ENCODE results near the gene PPP1R3A.
"Not testable (repeated sequence)": the region's sequence is repeated elsewhere in the genome, so short reads cannot be mapped to it uniquely, and the experiment has no call there.

The PPP1R3A gene

DNA sequence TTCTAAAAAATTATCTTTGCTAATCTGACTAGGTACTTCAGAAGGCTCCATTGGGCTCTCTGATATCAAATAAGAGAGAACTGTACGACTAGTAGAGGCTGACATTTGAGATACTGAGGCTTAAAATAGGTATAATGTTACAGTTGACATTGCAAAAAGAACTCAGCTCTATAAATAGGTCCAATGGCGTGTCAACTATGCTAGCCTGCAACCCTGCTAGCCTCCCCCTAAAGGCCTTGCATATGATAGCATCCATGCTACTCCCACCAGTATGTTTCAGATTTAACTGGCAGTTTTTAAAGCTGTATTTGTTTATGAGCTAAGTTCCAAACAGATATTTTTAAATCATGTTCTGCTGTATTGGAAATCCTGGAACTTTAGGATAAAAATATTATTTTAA is at the start of gene PPP1R3A:
Gene PPP1R3A (minus strand): TSS at position 64 of the 400 bp plus-strand sequence. CDS start 13 bp downstream, at position 51.
- Histone ChIP-seq H3K9me3 (ENCODE audit: low read length) (no peaks in the 10 kb centered on the region), H2AFZ (ENCODE audit: low read depth, low read length) (no peak within 1 kb of the TSS), H3K4me3 (ENCODE audit: low read length) (no peak within 1 kb of the TSS), H3K27me3 (ENCODE audit: insufficient read depth, low read length) (no peaks in the 10 kb centered on the region), H3K36me3 (ENCODE audit: insufficient read depth, low read length) (no peaks in the 10 kb centered on the region), H3K4me1 (ENCODE audit: insufficient read depth, low read length) (no peaks in the 10 kb centered on the region)

GRCh38 chr7:113963356-113963755 is 44.5 kb upstream of the PPP1R3A start:
- H2AFZ ChIP-seq (ENCODE audit: low read depth, low read length) = no peak overlapping the region
- no peaks in the 10 kb centered on the region for H3K4me1 ChIP-seq (ENCODE audit: insufficient read depth, low read length)
- H3K4me3 ChIP-seq (ENCODE audit: low read length) = no peak overlapping the region
- peaks cover 2% of the 10 kb centered on the region for H3K9me3 ChIP-seq (ENCODE audit: low read length)
- no peaks in the 10 kb centered on the region for H3K36me3 ChIP-seq (ENCODE audit: insufficient read depth, low read length)
- no peaks in the 10 kb centered on the region for H3K27me3 ChIP-seq (ENCODE audit: insufficient read depth, low read length)

DNA sequence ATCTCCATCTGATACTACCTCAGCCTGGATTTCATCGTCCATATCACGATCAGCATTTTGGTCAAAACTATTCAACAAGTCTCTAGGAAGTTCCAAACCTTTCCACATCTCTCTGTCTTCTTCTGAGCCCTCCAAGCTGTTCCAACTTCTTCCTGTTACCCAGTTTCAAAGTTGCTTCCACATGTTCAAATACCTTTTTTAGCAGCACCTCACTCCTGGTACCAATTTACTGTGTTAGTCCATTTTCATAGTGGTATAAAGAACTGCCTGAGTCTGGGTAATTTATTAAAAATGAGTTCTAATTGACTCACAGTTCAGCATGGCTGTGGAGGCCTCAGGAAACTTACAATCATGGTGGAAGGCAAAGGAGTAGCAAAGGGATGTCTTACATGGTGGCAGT is 41.1 kb upstream of the PPP1R3A start:
- Histone ChIP-seq H3K36me3 (ENCODE audit: insufficient read depth, low read length) (no peaks in the 10 kb centered on the region), H3K27me3 (ENCODE audit: insufficient read depth, low read length) (no peaks in the 10 kb centered on the region), H3K4me3 (ENCODE audit: low read length) (no peak overlapping the region), H3K4me1 (ENCODE audit: insufficient read depth, low read length) (no peaks in the 10 kb centered on the region), H2AFZ (ENCODE audit: low read depth, low read length) (no peak overlapping the region), H3K9me3 (ENCODE audit: low read length) (peaks cover 2% of the 10 kb centered on the region)

GRCh38 chr7:113955157-113955556 is 36.3 kb upstream of the PPP1R3A start:
- Histone ChIP-seq H3K4me3 (ENCODE audit: low read length) (no peak overlapping the region), H3K27me3 (ENCODE audit: insufficient read depth, low read length) (no peaks in the 10 kb centered on the region), H3K9me3 (ENCODE audit: low read length) (peaks cover 2% of the 10 kb centered on the region), H3K36me3 (ENCODE audit: insufficient read depth, low read length) (no peaks in the 10 kb centered on the region), H3K4me1 (ENCODE audit: insufficient read depth, low read length) (no peaks in the 10 kb centered on the region), H2AFZ (ENCODE audit: low read depth, low read length) (no peak overlapping the region)

DNA sequence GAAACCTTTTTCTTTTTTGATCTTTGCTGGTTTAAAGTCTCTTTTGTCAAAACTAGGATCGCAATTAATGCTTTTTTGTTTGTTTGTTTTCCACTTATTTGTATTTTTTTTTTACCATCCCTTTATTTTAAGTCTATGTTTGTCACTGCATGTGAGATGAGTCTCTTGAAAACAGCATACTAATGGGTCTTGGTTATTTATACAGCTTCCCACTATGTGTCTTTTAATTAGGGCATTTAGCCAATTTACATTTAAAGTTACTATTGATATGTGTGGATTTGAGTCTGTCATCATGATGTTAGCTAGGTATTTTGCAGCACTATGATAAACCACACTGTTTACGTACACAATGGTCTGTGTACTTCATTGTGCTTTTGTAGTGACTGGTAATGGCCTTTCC is 34.7 kb upstream of the PPP1R3A start:
- H3K4me3 ChIP-seq (ENCODE audit: low read length) = no peak overlapping the region
- no peaks in the 10 kb centered on the region for H3K9me3 ChIP-seq (ENCODE audit: low read length)
- no peaks in the 10 kb centered on the region for H3K4me1 ChIP-seq (ENCODE audit: insufficient read depth, low read length)
- H3K36me3 ChIP-seq (ENCODE audit: insufficient read depth, low read length) = no peaks in the 10 kb centered on the region
- H3K27me3 ChIP-seq (ENCODE audit: insufficient read depth, low read length) = no peaks in the 10 kb centered on the region
- no peak overlapping the region for H2AFZ ChIP-seq (ENCODE audit: low read depth, low read length)

DNA sequence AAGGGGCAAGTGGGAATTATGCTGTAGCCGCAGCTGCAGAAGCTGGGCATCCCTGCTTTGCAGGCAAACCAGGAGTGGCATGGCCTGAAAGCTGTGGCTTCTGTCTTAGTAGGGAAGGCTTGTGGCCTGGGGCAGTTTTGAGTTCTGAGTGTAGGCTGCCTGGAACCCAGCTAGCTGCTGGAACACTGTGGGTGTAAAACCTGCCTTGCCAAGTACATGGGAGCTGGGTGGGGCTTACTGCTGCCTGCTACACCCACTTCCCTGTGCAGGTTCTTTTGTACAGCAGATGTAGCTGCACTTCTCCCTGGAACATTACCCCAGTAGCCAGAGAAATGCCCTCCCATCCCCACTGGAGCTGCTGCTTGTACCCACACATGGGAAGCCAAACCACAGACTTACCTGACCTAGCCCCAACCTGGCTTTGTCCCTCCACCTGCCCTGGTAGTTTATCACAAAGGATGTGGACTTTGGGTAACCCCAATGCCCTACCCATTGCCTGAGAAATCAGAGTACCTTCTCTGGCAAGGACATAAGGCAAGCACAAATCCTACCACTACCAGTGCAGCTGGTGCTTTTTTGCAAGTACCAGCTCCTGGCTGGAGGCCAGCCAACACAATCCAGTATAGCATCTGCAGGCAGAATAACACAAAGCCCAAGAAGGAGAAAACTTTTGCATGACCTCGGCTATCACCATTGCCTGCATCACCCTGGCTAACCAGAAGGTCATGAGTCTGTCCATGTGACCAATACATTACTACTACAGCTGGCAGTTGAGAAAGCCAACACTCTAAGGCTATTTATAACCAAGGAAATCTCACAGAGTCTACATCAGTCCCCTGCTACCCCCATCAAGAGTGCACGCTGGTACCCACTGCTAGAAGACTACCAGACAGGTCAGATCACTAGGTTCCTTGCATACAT is 26.5 kb upstream of the PPP1R3A start:
- no peaks in the 10 kb centered on the region for H3K9me3 ChIP-seq (ENCODE audit: low read length)
- no peaks in the 10 kb centered on the region for H3K36me3 ChIP-seq (ENCODE audit: insufficient read depth, low read length)
- H3K4me1 ChIP-seq (ENCODE audit: insufficient read depth, low read length) = no peaks in the 10 kb centered on the region

GRCh38 chr7:113936982-113937381 is 18.2 kb upstream of the PPP1R3A start:
- Histone ChIP-seq H3K4me1 (ENCODE audit: insufficient read depth, low read length) (no peaks in the 10 kb centered on the region), H3K36me3 (ENCODE audit: insufficient read depth, low read length) (no peaks in the 10 kb centered on the region), H3K27me3 (ENCODE audit: insufficient read depth, low read length) (no peaks in the 10 kb centered on the region), H3K4me3 (ENCODE audit: low read length) (no peak overlapping the region), H3K9me3 (ENCODE audit: low read length) (no peaks in the 10 kb centered on the region), H2AFZ (ENCODE audit: low read depth, low read length) (no peak overlapping the region)

More for the DNA sequence above, 26.5 kb upstream of the PPP1R3A start:
- Histone ChIP-seq H3K27me3 (ENCODE audit: insufficient read depth, low read length) (no peaks in the 10 kb centered on the region), H2AFZ (ENCODE audit: low read depth, low read length) (no peak overlapping the region), H3K4me3 (ENCODE audit: low read length) (no peak overlapping the region)

DNA sequence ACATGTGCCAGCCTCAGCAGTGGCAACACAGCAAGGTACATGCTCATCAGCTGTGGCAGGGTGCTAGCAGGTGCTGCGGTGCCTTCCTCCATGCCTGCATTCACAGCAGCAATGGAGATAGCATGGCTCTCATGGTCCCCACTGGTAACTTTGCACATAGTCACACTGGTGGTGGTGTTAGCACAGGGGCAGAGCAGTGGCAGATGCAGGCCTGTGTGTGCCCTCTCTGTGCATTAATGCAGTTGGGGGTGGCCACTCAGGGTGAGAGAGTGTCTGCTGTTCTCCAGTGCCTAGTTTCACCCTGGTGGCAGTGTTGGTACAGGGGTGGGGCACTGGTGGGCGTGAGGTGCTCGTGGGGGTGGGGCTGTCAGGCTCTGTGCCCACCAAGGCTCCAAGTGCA is 17.7 kb upstream of the PPP1R3A start:
- Histone ChIP-seq H3K36me3 (ENCODE audit: insufficient read depth, low read length) (no peaks in the 10 kb centered on the region), H3K4me3 (ENCODE audit: low read length) (no peak overlapping the region), H3K27me3 (ENCODE audit: insufficient read depth, low read length) (no peaks in the 10 kb centered on the region), H3K9me3 (ENCODE audit: low read length) (no peaks in the 10 kb centered on the region), H2AFZ (ENCODE audit: low read depth, low read length) (no peak overlapping the region), H3K4me1 (ENCODE audit: insufficient read depth, low read length) (no peaks in the 10 kb centered on the region)

DNA sequence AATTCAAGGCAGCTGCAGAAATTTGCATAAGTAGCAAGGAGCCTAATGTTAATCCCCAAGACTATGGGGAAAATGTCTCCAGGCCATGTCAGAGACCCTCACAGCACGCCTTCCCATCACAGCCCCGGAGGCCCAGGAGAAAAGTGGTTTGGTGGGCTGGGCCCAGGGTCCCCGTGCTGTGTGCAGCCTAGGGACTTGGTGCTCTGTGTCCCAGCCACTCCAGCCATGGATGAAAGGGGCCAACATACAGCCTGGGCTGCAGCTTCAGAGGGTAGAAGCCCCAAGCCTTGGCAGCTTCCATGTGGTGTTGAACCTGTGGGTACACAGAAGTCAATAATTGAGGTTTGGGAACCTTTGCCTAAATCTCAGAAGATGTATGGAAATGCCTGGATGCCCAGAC is 10.6 kb upstream of the PPP1R3A start:
- not testable (repeated sequence) for H3K4me1 ChIP-seq (ENCODE audit: insufficient read depth, low read length); H3K27me3 ChIP-seq (ENCODE audit: insufficient read depth, low read length); H3K4me3 ChIP-seq (ENCODE audit: low read length); H3K36me3 ChIP-seq (ENCODE audit: insufficient read depth, low read length); H3K9me3 ChIP-seq (ENCODE audit: low read length); H2AFZ ChIP-seq (ENCODE audit: low read depth, low read length)

DNA sequence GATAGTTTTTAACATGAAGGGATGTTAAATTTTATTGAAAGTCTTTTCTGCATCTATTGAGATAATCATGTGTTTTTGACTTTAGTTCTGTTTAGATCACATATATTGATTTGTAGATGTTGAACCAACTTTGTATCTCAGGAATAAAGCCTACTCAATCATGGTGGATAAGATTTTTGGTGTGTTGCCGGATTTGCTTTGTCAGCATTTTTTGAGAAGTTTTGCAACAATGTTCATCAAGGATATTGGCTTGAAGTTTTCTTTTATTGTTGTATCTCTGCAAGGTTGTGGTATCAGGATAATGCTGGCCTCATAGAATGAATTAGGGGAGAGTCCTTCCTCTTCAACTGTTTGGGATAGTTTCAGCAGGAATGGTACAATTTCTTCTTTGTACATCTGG is 9.3 kb upstream of the PPP1R3A start:
- H3K27me3 ChIP-seq (ENCODE audit: insufficient read depth, low read length) = no peaks in the 10 kb centered on the region
- no peaks in the 10 kb centered on the region for H3K36me3 ChIP-seq (ENCODE audit: insufficient read depth, low read length)
- no peak overlapping the region for H2AFZ ChIP-seq (ENCODE audit: low read depth, low read length)
- H3K9me3 ChIP-seq (ENCODE audit: low read length) = no peaks in the 10 kb centered on the region
- H3K4me1 ChIP-seq (ENCODE audit: insufficient read depth, low read length) = no peaks in the 10 kb centered on the region
- H3K4me3 ChIP-seq (ENCODE audit: low read length) = no peak overlapping the region

- H3K9me3 ChIP-seq (ENCODE audit: low read length) = no peaks in the 10 kb centered on the region
- no peaks in the 10 kb centered on the region for H3K27me3 ChIP-seq (ENCODE audit: insufficient read depth, low read length)
- H3K4me3 ChIP-seq (ENCODE audit: low read length) = no peak overlapping the region
- no peaks in the 10 kb centered on the region for H3K36me3 ChIP-seq (ENCODE audit: insufficient read depth, low read length)
- no peak overlapping the region for H2AFZ ChIP-seq (ENCODE audit: low read depth, low read length)
- no peaks in the 10 kb centered on the region for H3K4me1 ChIP-seq (ENCODE audit: insufficient read depth, low read length)
These were observed 3.2 kb upstream of the PPP1R3A start for GRCh38 chr7:113922049-113922448.

GRCh38 chr7:113921363-113921762 is 2.6 kb upstream of the PPP1R3A start:
- no peak overlapping the region for H3K4me3 ChIP-seq (ENCODE audit: low read length)
- H3K36me3 ChIP-seq (ENCODE audit: insufficient read depth, low read length) = no peaks in the 10 kb centered on the region
- no peak overlapping the region for H2AFZ ChIP-seq (ENCODE audit: low read depth, low read length)
- no peaks in the 10 kb centered on the region for H3K27me3 ChIP-seq (ENCODE audit: insufficient read depth, low read length)
- H3K9me3 ChIP-seq (ENCODE audit: low read length) = no peaks in the 10 kb centered on the region
- H3K4me1 ChIP-seq (ENCODE audit: insufficient read depth, low read length) = no peaks in the 10 kb centered on the region

DNA sequence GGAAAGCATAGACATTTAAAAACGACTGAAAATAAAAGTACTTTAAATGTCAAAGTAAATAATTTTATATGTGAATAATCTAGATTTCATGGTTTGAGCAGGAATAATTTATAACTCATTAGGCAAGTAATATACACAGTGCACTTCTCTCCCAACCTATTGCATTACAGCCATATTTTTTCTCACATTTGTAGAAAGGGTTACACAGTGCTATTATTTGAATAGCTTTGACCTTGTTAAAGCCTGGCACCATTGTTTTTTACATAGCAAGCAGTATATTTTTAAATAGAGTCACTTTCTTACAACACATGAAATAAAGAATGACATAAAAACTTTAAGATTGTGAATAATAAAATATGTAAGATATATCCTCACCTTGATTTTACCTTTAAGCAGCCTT is 969 bp downstream of the PPP1R3A start:
- Histone ChIP-seq H3K36me3 (ENCODE audit: insufficient read depth, low read length) (no peaks in the 10 kb centered on the region), H3K27me3 (ENCODE audit: insufficient read depth, low read length) (no peaks in the 10 kb centered on the region), H3K9me3 (ENCODE audit: low read length) (no peaks in the 10 kb centered on the region), H3K4me1 (ENCODE audit: insufficient read depth, low read length) (no peaks in the 10 kb centered on the region), H3K4me3 (ENCODE audit: low read length) (no peak overlapping the region), H2AFZ (ENCODE audit: low read depth, low read length) (no peak overlapping the region)

- Histone ChIP-seq H3K4me3 (ENCODE audit: low read length) (no peak overlapping the region), H3K9me3 (ENCODE audit: low read length) (no peaks in the 10 kb centered on the region), H3K27me3 (ENCODE audit: insufficient read depth, low read length) (no peaks in the 10 kb centered on the region), H2AFZ (ENCODE audit: low read depth, low read length) (no peak overlapping the region), H3K4me1 (ENCODE audit: insufficient read depth, low read length) (no peaks in the 10 kb centered on the region), H3K36me3 (ENCODE audit: insufficient read depth, low read length) (no peaks in the 10 kb centered on the region)
These were observed 2.9 kb downstream of the PPP1R3A start for GRCh38 chr7:113915956-113916355.
